Fibroblast of the conjunctiva (primary cell): ENCODE results near the gene PLEKHM2.
"Not testable (repeated sequence)": the region's sequence is repeated elsewhere in the genome, so short reads cannot be mapped to it uniquely, and the experiment has no call there.

Experiments used
- DNase-seq: peaks from one replicate; pipeline ENCODE4 v3.0.0-alpha.2; 2010; ENCODE audit warnings: low read depth

Gene PLEKHM2

DNA sequence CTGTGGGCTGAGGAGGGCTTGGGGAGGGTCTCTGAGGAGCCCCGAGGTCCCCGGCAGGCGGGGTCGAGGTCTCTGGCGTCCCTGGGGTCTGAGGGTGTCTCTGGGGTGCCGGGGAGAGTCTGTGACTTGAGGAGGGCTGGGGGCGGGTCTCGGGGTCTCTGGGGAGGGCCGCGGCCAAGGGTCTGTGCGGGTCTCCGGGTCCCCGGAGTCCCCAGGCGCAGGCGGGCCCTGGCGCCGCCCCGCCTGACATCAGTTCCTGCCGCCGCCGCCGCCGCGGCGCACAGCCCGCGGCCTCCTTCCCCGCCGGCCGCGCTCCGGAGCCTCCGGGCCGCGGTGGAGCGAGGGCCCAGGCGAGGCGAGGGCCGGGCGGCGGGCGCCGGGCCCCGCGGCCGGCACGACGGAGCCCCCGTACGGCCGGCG, at the start of gene PLEKHM2:
Gene PLEKHM2 (plus strand): TSS at position 279 of the 420 bp plus-strand sequence. CDS start 239 bp downstream, outside the sequence.
- no peak for DNase-seq

DNA sequence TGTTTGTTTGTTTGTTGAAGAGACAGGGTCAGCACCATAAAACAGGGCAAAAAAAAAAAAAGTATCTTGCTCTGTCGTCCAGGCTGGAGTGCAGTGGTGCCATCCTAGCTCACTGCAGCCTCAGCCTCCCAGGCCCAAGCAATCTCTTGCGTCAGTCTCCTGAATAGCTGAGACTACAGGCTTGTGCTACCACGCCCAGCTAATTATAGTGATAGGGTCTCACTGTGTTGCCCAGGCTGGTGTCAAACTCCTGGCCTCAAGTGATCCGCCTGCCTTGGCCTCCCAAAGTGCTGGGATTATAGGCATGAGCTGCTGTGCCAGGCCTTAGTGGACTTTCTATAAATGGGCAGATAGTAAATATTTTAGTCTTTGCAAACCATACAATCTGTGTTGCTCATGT, 47.7 kb upstream of the PLEKHM2 start:
- DNase-seq: no peak

- DNase-seq: no peak
Observed at GRCh38 chr1:15637826-15638225, 46.3 kb upstream of the PLEKHM2 start.

GRCh38 chr1:15639262-15639661, 44.9 kb upstream of the PLEKHM2 start:
- no peak for DNase-seq

- no peak for DNase-seq
Observed at GRCh38 chr1:15639931-15640330, 44.2 kb upstream of the PLEKHM2 start.

- no peak for DNase-seq
Observed at GRCh38 chr1:15640667-15641066, 43.5 kb upstream of the PLEKHM2 start.

DNA sequence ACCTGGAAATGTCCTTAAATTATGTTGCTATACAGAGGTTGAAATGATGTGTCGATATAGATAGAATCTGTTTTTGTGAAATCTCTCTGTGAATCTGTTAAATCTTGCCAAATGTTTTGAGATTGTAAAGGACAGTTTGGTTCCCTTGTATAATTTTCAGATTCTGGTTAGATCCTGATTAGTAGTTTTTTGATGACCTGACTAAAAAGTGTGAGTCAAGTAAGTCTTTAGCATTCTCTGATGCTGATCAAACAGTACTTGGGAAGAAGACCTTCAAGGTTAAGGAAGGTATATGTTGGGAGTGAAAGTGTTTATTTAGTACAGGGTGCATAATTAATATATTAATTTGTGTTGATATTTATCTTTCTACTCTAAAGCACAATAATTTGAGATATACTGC, 34.2 kb upstream of the PLEKHM2 start:
- no peak for DNase-seq

DNA sequence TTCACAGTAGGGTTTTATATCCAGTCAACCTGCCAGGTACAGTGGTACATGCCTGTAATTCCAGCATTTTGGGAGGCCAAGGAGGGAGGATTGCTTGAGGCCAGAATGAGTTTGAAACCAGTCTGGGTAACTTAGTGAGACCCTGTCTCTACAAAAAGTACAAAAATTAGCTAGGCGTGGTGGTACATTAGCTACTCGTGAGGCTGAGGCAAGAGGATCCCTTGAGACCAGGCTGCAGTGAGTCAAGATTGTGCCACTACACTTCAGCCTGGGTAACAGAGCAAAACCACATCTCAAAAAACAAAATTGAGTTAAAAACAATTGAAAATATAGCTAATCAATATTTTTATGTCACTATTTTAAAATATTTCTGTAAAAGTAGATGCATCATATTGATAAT, 33.7 kb upstream of the PLEKHM2 start:
- DNase-seq: no peak

DNA sequence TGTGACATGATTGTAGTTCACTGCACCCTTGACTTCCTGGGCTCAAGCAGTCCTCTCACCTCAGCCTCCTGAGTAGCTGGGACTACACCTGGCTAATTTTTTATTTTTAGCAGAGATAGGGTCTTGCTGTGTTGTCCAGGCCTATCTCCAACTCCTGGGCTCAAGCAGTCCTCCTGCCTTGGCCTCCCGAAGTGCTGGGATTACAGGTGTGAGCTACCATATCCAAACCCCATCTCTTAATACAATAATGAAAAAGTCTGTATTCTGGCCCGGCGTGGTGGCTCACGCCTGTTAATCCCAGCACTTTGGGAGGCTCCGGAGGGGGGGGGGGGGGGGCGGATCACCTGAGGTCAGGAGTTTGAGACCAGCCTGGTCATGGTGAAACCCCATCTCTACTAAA, 32.0 kb upstream of the PLEKHM2 start:
- not testable (repeated sequence) for DNase-seq

- no peak for DNase-seq
Observed at GRCh38 chr1:15654091-15654690, 29.9 kb upstream of the PLEKHM2 start.

DNA sequence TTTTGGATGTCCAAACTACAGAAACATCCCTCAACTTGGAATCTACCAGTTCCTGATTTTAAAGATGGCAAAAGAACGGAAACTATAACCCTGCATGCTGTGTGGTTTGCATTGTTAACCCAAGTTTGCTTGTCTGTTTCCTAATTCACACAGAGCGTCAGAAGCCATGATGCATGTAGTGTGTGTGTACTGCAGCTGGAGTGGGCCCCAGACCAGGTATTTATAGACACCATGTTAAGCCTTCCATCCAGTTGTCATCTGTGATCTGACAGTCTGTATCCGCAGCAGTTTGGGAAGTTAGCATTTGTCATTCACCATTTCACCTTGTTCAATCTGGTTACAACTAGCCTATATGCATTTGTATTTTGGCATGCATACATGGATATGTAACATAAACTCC, 27.7 kb upstream of the PLEKHM2 start:
- no peak for DNase-seq

GRCh38 chr1:15657021-15657420, 27.1 kb upstream of the PLEKHM2 start:
- DNase-seq: no peak

GRCh38 chr1:15660151-15660550, 24.0 kb upstream of the PLEKHM2 start:
- no peak for DNase-seq

DNA sequence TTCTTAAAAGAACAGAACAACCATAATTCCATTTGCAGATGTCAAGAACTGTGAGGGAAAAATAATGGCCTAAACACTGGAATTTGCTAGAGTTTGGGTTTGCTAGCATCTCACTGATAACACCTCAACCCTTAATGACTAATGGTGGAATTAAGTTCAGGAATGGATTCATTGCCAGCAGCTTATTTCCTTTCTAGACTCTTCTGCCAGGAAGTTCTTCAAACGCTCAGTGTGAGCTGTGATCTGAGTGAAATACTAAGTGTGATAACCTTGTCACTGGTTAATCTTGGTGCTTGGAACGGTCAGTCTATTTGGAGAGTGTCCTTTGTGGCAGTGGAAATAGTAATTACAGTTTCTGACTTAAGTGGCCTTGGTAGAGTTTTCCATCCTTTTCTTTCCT, 21.6 kb upstream of the PLEKHM2 start:
- no peak for DNase-seq

DNA sequence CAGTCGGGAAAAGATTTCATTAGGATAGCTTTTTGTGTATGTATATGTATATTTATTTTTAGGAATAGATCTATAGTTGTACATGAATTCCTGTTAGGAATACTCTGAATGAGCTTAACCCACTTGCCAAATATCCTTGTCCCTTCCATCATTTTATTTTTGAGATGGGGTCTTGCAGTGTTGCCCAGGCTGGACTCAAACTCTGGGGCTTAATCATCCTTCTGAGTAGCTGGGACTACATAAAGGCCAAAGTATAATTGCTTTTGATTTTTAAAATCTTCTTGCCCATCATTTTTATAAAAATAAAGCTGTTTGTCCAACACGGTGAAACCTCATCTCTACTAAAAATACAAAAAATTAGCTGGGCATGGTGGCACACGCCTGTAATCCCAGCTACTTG, 20.2 kb upstream of the PLEKHM2 start:
- DNase-seq: no peak

DNA sequence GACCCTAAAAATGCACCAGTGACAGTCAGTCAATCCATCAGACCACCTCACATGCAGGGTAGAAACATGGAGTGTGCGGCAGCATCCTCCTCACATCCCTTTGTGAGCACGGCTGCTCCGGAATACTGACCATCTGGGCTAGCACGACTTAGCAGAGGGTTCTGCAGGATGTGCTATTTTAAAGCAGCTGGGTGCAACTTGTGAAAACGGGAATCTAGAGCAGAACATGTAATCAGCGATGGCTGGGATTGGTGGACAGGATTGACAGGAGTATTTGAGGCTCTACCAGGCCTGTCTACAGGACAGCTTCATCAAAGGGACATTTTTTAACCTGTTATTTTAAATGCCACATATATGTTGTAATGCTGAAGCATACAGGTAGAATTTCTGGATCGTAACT, 16.8 kb upstream of the PLEKHM2 start:
- DNase-seq: no peak

DNA sequence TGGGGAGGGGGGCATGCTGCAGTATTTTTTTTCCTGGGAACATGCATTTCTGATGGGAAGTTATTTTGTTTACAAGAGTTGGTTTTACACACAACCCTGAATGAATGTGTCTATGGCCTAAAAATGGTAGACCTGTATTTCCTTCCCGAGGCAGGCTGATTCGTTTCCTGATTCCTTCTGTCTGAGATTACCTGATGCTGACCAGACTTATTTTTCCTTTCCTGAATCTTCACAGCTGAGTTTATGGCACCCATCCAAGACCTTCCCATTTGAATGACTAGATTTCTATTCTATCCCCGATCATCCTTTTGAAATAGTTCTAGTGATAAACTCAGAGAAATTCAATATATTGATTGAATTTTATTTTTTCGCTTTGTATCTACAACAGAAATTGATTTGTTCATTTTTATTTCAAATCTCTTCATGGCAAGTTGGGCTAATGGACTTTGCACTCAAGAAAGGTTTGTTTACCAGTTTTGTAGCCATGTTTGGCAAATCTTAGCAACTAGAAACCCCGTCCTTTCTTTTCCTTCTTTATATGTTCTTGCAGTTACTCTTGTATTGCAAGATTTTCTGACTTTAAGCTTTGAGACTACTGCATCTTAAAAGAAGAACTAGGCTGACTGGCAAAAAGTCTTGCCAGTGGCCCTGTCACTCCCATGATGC, 15.9 kb upstream of the PLEKHM2 start:
- DNase-seq: no peak

GRCh38 chr1:15669074-15669473, 15.0 kb upstream of the PLEKHM2 start:
- DNase-seq: no peak

GRCh38 chr1:15669864-15670263, 14.3 kb upstream of the PLEKHM2 start:
- no peak for DNase-seq

DNA sequence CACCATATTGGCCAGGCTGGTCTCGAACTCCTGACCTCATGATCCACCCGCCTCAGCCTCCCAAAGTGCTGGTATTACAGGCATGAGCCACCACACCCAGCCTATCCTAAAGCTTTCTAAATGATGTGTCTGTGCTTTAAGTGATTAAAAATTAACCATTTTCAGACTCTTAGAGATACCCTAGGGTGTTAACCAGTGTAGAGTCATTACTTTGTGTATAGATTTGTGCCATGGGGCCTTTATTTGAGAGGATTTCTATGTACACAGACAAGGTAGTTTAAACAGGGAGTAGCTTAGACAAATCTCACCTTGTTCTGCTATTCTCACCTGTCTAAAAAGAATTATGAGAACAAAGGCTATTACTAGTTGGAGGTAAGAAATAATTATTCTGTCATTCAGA, 12.7 kb upstream of the PLEKHM2 start:
- no peak for DNase-seq

GRCh38 chr1:15674386-15675159, 9.5 kb upstream of the PLEKHM2 start:
- DNase-seq: no peak

GRCh38 chr1:15676010-15676409, 8.1 kb upstream of the PLEKHM2 start:
- DNase-seq: no peak
